Sigmoid colon (tissue), 4 donors: ENCODE data around the gene PLXNB1.

ENCODE experiments used
- EP300 ChIP-seq, 4 donors: sonication (generic); formaldehyde crosslinking; IDR thresholded peaks; one replicate each; pipeline ENCODE4 v1.6.1; 2017; ENCODE audit warnings: antibody characterized with exemption in 4 of 4
- POLR2A ChIP-seq, 2 donors: fragments of 450-650 bp; IDR thresholded peaks; one replicate each; pipeline ENCODE4 v1.6.1; 2016; ENCODE audit warnings: antibody characterized with exemption in 2 of 2, mild to moderate bottlenecking in 2 of 2, moderate library complexity in 2 of 2
- POLR2AphosphoS5 ChIP-seq, 4 donors: sonication (generic); formaldehyde crosslinking; IDR thresholded peaks; one replicate each; pipeline ENCODE4 v1.6.1; 2017; ENCODE audit warnings: antibody characterized with exemption in 4 of 4
- TF ChIP-seq, protein P1 (sequence below), 4 experiments: fragments of 450-650 bp in 3 of 4; fragments of 200-600 bp in 1 of 4; IDR thresholded peaks; one replicate each; pipeline ENCODE4 v1.5.1; 2016 to 2019; ENCODE audit warnings: antibody characterized with exemption in 4 of 4, mild to moderate bottlenecking in 3 of 4, moderate library complexity in 2 of 4

DNA sequence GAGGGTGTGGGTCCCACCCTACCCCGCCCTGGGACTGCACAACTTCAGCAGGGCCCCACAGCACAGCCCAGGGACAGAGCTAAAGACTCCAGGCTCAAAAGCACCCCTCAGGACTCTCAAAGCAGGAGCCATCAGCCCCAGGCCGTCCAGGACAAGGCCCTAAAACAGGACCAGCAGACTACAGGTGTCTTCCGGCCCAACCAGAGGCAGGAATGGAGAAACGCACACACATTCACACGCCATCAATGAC lies 42.7 kb upstream of the PLXNB1 start:
- TF ChIP-seq, protein P1, sequence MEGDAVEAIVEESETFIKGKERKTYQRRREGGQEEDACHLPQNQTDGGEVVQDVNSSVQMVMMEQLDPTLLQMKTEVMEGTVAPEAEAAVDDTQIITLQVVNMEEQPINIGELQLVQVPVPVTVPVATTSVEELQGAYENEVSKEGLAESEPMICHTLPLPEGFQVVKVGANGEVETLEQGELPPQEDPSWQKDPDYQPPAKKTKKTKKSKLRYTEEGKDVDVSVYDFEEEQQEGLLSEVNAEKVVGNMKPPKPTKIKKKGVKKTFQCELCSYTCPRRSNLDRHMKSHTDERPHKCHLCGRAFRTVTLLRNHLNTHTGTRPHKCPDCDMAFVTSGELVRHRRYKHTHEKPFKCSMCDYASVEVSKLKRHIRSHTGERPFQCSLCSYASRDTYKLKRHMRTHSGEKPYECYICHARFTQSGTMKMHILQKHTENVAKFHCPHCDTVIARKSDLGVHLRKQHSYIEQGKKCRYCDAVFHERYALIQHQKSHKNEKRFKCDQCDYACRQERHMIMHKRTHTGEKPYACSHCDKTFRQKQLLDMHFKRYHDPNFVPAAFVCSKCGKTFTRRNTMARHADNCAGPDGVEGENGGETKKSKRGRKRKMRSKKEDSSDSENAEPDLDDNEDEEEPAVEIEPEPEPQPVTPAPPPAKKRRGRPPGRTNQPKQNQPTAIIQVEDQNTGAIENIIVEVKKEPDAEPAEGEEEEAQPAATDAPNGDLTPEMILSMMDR (IDR thresholded peaks at IDR 0.05), result no peak
- no peak for TF ChIP-seq POLR2A (IDR thresholded peaks at IDR 0.05)
- no peak for TF ChIP-seq EP300 (IDR thresholded peaks at IDR 0.05)
- TF ChIP-seq POLR2AphosphoS5 (IDR thresholded peaks at IDR 0.05), result no peak
